T-helper 22 cell (primary cell): ENCODE results near the gene PREX1.
"Not testable (repeated sequence)": the region's sequence is repeated elsewhere in the genome, so short reads cannot be mapped to it uniquely, and the experiment has no call there.

Experiments
- DNase-seq: peaks from one replicate; pipeline ENCODE4 v3.0.0-alpha.2; 2020; ENCODE audit warnings: low read depth

The PREX1 gene

DNA sequence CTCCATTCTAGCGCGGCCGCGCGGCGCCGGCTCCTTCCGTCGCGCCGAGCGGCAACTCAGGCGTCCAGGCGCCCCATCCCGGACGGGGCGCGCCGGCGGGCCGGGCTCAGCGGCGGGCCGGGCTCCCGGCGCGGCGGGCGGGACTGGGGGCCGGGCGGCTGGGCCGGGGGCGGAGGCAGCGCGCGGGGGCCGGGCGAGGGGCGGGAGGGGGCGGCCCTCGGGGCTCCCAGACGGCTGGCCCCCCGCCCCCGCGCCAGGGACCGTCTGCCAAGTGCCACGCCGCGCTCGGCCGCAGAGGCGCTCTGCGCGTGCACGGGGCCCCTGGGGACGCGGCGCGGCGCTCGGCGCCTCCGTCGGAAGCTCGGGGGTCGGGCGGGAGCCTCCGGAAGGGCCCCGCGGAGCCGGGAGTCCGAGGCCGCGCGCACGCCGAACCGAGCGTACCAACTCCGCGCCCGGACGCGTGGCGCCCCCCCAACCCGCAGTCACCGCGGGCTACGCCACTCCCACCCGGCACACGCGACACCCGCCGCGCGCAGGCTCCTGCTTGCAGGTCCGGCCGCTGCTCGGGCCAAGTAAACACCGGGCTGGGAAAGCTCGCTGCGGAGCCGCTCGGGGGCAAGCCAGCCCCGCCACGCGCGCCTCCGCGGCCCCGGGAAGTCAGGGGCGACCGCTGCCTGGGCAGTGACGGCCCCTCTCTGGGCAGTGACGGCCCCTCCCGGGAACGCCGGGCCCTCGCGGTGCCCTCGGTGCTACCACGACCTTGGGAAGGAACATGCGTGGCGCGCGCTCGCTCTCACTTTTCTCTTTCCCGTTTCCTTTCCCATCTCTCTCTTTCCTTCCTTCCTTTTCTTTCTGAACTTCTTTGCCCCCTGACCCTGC, at the start of gene PREX1:
Gene PREX1 (minus strand): TSS at position 145 of the 879 bp plus-strand sequence. CDS start 139 bp downstream, at position 6.
- peak; percentile 77 for DNase-seq

DNA sequence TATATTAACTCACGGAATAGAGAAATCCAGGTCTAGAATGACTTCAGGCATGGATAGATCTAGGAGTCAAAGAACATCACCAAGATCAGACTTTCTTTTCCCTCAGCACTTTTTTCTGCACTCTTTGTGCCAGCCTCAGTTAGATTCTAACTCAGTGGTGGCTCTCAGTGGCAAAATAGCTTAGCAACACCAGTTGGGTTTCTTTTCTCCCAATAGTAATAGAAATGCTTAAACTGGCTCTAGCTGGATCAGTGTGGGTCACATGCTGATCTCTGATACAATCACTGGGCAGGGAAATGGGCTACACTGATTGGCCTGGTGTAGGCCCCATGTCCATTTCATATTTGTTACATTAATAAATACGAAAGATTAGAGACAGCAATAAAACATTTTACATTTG, 49.5 kb upstream of the PREX1 start:
- no peak for DNase-seq

DNA sequence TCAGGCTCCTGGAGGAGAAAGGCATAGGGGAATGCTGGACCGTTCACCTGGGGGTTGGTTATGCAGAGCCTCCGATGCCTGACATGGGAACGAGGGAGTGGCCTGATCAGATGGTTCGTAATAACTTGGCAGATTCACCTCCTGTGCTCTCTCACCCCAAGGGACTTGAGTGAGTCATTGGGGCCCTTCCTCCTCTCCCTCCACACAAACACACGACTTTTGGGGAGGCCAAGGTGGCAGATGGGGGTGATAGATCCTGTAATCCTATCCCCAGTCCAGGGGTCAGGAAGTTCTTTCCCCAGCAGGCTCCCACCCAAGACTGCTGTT, 48.1 kb upstream of the PREX1 start:
- DNase-seq, result no peak

DNA sequence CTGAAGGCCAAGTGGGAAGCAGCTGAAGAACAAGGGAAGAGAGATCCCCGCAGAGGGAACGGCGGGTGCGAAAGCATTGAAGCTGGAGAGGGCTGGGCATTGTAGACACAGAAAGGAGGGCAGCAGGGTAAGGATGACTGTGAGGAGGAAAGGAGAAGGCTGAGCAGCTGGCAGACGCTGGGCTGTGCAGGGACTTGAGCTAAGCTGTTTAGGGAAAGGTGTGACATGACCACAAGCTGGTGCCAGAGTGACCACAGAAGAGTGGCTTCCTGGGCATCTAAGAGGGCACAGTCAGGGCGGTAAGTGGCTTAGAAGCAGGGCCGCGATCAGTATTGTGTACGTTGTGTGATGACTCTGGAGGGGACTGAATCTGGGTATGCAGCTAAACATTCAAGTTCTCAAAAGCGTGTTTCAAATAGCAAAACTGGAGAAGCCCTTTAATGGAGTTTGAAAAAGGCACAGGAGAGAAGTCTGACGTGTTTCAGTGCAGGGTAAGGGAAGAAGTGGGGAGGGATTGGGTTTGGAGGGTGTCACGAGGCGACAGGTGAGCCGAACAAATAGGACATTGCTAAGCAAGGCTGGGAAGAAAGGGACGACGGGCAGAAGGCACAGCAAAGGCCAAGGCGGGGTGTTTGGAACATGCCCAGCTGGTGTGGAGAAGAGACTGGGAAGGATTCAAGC, 47.6 kb upstream of the PREX1 start:
- no peak for DNase-seq

- not testable (repeated sequence) for DNase-seq
Measured at GRCh38 chr20:48869442-48869841, 41.6 kb upstream of the PREX1 start.

DNA sequence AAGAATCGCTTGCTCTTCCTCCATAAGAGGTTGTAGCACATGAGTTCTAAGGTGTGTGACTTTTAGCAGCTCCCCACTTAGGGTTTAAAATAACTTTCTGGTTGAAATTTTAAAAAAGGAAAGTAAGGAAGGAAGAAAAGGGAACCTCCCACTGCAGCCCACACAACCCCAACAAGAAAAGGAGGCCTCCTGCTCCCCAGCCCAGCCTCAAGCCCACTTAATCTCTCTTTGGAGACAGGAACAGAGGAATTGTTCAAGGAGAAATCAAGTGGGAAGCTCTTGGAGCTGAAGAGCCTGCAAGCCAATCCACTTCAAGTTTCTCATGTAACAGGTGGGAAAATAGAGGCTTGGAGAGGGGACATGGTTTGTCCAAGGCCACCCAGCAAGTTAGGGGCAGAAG, 39.1 kb upstream of the PREX1 start:
- DNase-seq, result no peak

DNA sequence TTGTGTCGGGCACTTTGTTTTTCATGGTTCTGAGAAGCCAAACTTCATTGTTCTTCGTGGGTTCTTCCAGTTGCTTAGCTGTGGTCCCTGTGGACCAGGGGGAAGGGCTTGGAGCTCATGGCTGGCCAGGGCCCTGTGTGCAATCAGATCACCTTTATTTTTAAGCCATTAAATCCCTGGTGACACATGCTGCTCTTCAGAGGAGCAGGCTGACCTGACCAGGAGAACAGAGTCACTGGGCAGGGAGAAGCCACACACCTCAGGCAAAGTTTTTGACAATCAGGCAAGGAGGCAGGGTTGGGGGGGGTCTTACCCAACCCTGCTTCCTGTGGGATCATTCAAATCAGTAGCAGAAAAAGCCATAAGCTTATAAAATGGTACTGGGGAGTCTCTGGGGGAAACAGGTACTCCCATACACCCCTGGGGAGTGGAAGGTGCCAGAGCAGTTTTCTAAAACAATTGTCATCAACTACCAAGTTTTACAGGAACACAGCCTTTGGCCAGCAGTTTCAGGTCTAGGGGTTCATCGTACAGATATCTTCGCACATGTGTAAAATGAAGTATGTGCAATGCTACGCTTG, 37.0 kb upstream of the PREX1 start:
- no peak for DNase-seq

- DNase-seq, result no peak
Measured at GRCh38 chr20:48864254-48864653, 36.5 kb upstream of the PREX1 start.

DNA sequence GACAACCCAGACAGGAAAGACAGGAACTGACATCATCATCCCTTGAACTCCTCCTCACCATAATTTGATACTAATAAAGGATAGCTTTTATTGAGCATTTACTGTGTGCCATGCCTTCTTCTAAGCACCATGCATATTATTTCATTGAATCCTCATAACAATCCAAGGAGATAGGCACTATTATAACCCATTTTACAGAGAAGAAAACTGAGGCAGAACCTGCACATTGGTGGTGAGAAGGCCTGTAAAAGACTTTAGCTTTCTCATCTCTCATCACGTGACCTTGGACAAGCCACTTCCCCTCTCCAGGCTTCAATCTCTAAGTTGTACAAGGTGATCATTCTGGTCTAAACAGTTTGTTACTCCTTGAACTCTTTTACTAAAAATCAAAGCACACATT, 34.5 kb upstream of the PREX1 start:
- DNase-seq, result no peak

- DNase-seq, result no peak
Measured at GRCh38 chr20:48861444-48861843, 33.6 kb upstream of the PREX1 start.

DNA sequence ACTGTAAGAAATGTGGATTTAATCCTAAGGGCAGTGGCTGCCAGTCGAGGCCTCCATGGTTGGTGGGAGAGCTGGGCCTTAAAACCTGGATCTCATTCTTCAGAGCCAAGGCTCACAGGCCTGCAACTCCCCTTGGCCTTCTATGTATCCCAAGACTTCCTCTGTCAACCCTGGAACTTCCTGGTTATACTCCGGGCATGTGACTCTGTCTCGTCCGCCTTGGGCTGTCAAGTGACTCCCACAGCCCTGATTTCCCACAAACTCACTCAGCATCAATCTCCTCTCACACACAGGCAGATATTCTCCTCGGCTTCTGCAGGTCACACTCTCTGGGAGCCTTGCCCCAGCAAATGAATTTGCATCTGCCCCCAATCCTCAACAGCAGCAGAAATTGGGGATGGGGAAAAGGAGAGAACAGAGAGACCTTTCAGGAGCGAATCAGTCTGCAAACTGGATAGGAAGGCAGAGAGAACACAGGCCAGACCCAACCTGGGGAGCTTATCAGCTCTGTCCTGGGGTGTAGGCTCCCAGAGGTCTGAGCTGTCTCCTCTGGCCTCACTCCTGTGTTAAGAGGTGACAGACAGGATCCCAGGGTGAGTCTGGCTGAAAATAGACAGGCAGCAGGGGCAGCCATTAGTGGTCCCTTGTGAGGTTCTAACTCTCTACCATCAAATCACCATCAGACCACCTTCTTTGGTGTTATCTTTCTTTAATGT, 30.4 kb upstream of the PREX1 start:
- no peak for DNase-seq

GRCh38 chr20:48856130-48856529, 28.3 kb upstream of the PREX1 start:
- no peak for DNase-seq

DNA sequence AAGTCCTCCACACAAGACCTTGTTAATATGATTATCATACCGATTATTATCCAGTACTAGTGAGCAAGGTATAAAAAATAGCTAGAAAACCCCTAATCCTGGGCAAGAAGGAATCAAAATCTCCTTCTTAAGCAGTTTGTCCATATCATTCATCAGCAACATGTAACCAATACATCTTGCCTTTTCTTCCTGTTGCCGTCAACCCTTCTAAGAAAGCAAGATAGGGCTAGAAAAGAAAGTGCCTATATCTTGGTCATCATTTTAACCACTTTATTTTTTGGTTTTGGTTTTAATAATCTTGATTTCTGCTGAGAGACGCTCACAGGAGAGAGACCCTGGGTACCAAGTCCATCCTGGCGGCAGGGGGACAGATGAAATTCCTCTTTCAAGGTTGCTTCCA, 27.2 kb upstream of the PREX1 start:
- no peak for DNase-seq

DNA sequence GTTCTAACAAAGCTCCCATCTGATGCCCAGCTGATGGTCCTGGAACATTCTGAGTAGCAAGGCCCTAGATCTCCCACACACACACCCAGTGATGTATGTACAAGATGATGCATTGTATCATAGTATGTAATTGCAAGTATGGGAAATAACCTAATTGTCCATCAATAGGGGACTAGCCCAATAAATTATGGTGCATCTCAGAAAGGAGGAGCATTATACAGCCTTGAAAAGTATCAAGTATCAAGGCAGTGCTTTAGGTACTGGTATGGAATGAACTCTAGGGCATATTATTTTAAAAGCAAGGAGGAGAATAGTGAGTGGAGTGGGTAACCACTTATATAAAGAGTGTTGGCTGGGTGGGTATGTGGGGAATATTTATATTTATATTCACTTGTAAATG, 24.8 kb upstream of the PREX1 start:
- DNase-seq, result no peak

DNA sequence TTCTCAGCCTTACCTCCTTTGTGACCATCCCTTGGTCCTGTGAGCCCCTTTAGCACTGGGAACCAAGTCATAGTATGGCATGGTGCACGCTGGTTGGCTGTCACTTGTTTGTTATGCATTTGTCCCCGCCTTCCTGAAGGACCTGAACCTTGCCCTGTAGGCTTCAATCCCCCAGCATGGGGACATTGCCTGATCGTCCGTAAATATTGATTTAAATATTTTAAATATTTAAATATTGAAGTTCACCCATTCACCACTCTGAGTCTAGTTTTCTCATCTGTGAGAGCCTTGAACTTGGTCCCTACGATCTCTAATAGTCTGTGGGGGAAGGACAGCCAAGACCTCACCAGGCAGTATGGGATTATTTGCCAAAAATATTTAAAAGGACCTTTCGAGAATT, 23.8 kb upstream of the PREX1 start:
- DNase-seq, result no peak

DNA sequence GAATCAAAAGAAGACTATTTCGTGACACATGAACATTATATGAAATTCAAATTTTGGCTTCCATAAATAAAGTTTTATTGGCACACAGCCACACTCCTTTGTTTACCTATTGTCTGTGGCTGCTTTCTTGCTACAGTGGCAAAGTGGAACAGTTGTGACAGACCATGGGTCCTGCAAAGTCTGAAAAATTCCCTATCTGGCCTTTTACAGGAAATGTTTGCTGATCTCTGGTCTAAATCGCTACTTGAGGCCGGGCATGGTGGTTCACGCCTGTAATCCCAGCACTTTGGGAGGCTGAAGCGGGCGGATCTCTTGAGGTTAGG, 23.1 kb upstream of the PREX1 start:
- DNase-seq, result no peak

- no peak for DNase-seq
Measured at GRCh38 chr20:48850257-48850976, 22.6 kb upstream of the PREX1 start.

GRCh38 chr20:48849779-48850178, 22.0 kb upstream of the PREX1 start:
- DNase-seq, result no peak

DNA sequence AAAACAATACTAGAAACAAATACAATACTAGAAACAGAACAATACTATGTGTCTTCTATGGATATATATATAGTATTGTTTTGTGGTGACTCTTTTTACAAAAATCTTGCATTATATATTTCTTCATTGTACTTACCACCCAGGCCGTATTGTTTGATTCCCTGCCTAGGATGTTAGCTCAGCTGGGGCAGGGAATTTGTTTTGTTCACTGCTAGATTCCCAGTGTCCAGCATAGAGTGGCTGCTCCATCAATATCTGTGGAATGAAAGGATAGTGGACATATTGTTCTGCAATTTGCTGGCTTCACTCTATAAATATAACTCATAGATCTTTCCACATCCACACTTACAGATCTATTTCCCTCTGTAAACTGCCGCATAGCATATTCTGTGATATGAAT, 21.5 kb upstream of the PREX1 start:
- DNase-seq, result no peak

DNA sequence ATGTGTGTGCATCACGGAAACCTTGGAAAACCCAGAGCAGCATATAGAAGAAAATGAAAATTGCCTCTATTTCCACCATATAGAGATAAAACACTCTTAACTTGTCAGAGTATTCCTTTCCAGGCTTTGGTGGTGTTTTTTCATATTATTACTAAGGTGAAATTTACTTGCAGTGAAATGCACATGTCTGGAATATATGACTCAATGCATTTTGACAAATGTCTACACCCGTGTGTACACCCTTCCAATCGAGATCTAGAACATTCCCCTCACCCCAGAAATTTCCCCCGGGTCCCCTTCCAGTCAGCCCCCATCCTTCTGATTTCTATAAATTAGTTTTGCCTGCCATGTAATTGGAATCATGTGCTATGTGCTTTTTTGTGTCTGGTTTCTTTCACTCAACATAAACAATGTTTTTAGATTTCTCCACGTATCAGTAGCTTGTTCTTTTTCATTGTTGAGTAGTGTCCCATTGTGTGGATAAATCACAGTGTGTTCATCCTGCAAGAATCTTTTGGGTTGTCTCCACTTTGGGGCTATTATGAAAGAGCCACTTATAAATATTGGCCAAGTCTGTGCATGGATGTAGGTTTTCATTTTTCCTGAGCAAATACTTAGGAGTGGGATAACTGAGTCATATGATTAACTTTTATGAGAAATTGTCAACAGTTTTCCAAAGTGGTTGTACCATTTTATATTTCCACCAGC, 19.9 kb upstream of the PREX1 start:
- no peak for DNase-seq
